Activated CD8-positive, alpha-beta T cell treated with anti-CD3 and anti-CD28 coated beads for 36 hours (primary cell): ENCODE data around the gene APLP1. TPM values are rescaled to one million over a fixed set of nuclear protein-coding genes. Genes with fewer than 3 reads are reported as not detected.

Experiments used
- ATAC-seq: fragments of 200-7000 bp; cut with Tn5 transposase; one replicate; pipeline ENCODE4 v1.10.0; 2021; ENCODE audit warnings: mild to moderate bottlenecking, moderate library complexity
- CTCF ChIA-PET: fragments of 350-600 bp; sonication (Branson Sonifier 250); formaldehyde crosslinking; loops from one replicate; lab custom pipeline; 2021; ENCODE audit warnings: antibody characterized with exemption; lab: Charles Lee
- POLR2A ChIA-PET: fragments of 350-600 bp; sonication (Branson Sonifier 250); formaldehyde crosslinking; loops from one replicate; lab custom pipeline; 2021; ENCODE audit warnings: antibody characterized with exemption; lab: Charles Lee
- DNase-seq: peaks from one replicate; pipeline ENCODE4 v3.0.0-alpha.2; 2020
- H3K27ac Mint-ChIP-seq: one replicate; pipeline ENCODE4 v1.8.0; 2021; ENCODE audit warnings: mild to moderate bottlenecking, mixed read lengths
- H3K27me3 Mint-ChIP-seq: one replicate; pipeline ENCODE4 v1.8.0; 2021; ENCODE audit warnings: mixed read lengths
- H3K36me3 Mint-ChIP-seq: one replicate; pipeline ENCODE4 v1.8.0; 2021; ENCODE audit warnings: low read depth, mixed read lengths
- H3K4me1 Mint-ChIP-seq: one replicate; pipeline ENCODE4 v1.8.0; 2021; ENCODE audit warnings: low read depth, mixed read lengths
- H3K4me3 Mint-ChIP-seq: one replicate; pipeline ENCODE4 v1.8.0; 2021; ENCODE audit warnings: mild to moderate bottlenecking, moderate library complexity, mixed read lengths
- H3K9me3 Mint-ChIP-seq: one replicate; pipeline ENCODE4 v1.8.0; 2021; ENCODE audit warnings: mixed read lengths
- CTCF ChIP-seq: fragments of 200-600 bp; IDR thresholded peaks from one replicate; pipeline ENCODE4 v1.8.0; 2022; ENCODE audit warnings: antibody characterized with exemption, mild to moderate bottlenecking
- intact Hi-C: fragments of 100-400 bp; cut with micrococcal nuclease; formaldehyde crosslinking; loops from one replicate; pipeline ENCODE4 v1.10.0; 2022
- total RNA-seq, 2 experiments: library from RNA; stranded (reverse); gene quantifications; one replicate each; pipeline ENCODE4 v1.2.3, GENCODE V29; 2021

Gene APLP1
- total RNA-seq, 2 experiments from 2014 or later = 2.0 to 2.1 TPM

- TF ChIP-seq CTCF = no peak
- intact Hi-C loops = no loop called here
Measured at GRCh38 chr19:35921012-35921411, 52.6 kb downstream of the APLP1 start.

GRCh38 chr19:35925501-35925900 is 57.1 kb downstream of the APLP1 start:
- Mint-ChIP-seq H3K9me3 (peaks cover 12% of the 10 kb centered on the region), H3K36me3 (no peaks in the 10 kb centered on the region), H3K4me3 (no peak overlapping the region), H3K4me1 (peaks cover 10% of the 10 kb centered on the region), H3K27me3 (no peaks in the 10 kb centered on the region), H3K27ac (no peak overlapping the region)
- intact Hi-C loops = no loop called here
- no peak for TF ChIP-seq CTCF
- no peak for DNase-seq
- POLR2A ChIA-PET = interaction anchor here (0.8 to 2.4 kb wide), 4 partner anchors 14 to 42 kb away, joined by 3 to 6 read pairs (median 3); no protein-coding TSS in a partner anchor
- no peak for ATAC-seq
- CTCF ChIA-PET = interaction anchor here (1.1 to 2.5 kb wide), 3 partner anchors 12 to 44 kb away, joined by 3 to 5 read pairs (median 4); partner anchors contain the start of gene TYROBP

More at GRCh38 chr19:35921012-35921411, 52.6 kb downstream of the APLP1 start:
- no peak for DNase-seq
- ChIA-PET CTCF (interaction anchor here (0.7 to 1.1 kb wide), 2 partner anchors 12 to 17 kb away, joined by 3 to 4 read pairs; no protein-coding TSS in a partner anchor), POLR2A (no interaction called here)
- no peaks in the 10 kb centered on the region for H3K36me3 Mint-ChIP-seq
- no peak overlapping the region for H3K4me3 Mint-ChIP-seq
- H3K9me3 Mint-ChIP-seq = peaks cover 9% of the 10 kb centered on the region
- no peaks in the 10 kb centered on the region for H3K4me1 Mint-ChIP-seq
- no peak overlapping the region for H3K27ac Mint-ChIP-seq
- H3K27me3 Mint-ChIP-seq = no peaks in the 10 kb centered on the region
- no peak for ATAC-seq

DNA sequence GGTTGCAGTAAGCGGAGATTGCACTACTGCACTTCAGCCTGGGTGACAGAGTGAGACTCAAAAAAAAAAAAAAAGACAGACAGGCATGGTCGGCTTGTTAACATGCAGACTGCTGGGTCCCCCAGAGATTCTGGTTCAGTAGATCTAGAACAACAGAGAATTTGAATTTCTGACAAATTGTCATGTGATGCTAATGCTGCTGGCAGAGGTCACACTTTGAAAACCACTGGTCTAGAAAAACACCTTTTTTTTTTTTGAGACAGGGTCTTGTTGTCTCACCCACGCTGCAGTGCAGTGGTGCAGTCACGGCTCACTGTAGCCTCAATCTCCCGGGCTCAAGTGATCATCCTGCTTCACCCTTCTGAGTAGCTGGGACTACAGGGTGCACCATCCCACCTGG is 60.1 kb downstream of the APLP1 start:
- peaks cover 12% of the 10 kb centered on the region for H3K9me3 Mint-ChIP-seq
- no peaks in the 10 kb centered on the region for H3K36me3 Mint-ChIP-seq
- intact Hi-C loops = no loop called here
- DNase-seq (no peak), ATAC-seq (no peak)
- no peaks in the 10 kb centered on the region for H3K27me3 Mint-ChIP-seq
- CTCF ChIA-PET = interaction anchor here (0.6 to 2.0 kb wide), 2 partner anchors 25 to 1722 kb away, joined by 3 to 5 read pairs; no protein-coding TSS in a partner anchor
- no peak overlapping the region for H3K27ac Mint-ChIP-seq
- POLR2A ChIA-PET = no interaction called here
- H3K4me1 Mint-ChIP-seq = peaks cover 20% of the 10 kb centered on the region
- TF ChIP-seq CTCF = no peak
- no peak overlapping the region for H3K4me3 Mint-ChIP-seq

Other genes with a start within 250 kb of the APLP1 start
- 10 to 100 TPM; 82.9 to 95.2 TPM for gene RBM42, start 239.5 kb upstream of the APLP1 start, total RNA-seq
- 1 to 10 TPM; 1.2 to 1.4 TPM for gene ETV2, start 226.8 kb upstream of the APLP1 start, total RNA-seq
- gene COX6B1, start 220.3 kb upstream of the APLP1 start, total RNA-seq = 100 to 1,000 TPM; 432 to 437 TPM
- gene UPK1A, start 202.1 kb upstream of the APLP1 start, total RNA-seq = 1 to 10 TPM; 1.8 to 2.2 TPM
- gene ZBTB32, start 164.0 kb upstream of the APLP1 start, total RNA-seq = 100 to 1,000 TPM; 410 to 420 TPM
- 10 to 100 TPM; 62.9 to 63.6 TPM for gene KMT2B, start 150.6 kb upstream of the APLP1 start, total RNA-seq
- gene IGFLR1, start 126.1 kb upstream of the APLP1 start, total RNA-seq = 100 to 1,000 TPM; 140 to 143 TPM
- gene U2AF1L4, start 123.2 kb upstream of the APLP1 start, total RNA-seq = 10 to 100 TPM; 41.7 to 42.5 TPM
- gene PSENEN, start 122.9 kb upstream of the APLP1 start, total RNA-seq = 10 to 100 TPM; 37.2 to 41.3 TPM
- gene LIN37, start 120.0 kb upstream of the APLP1 start, total RNA-seq = 1 to 10 TPM; 4.5 to 7.8 TPM
- under 1 TPM; 0.85 to 0.95 TPM for gene HSPB6, start 111.5 kb upstream of the APLP1 start, total RNA-seq
- gene PROSER3, start 110.4 kb upstream of the APLP1 start, total RNA-seq = 10 to 100 TPM; 40.7 to 41.1 TPM
- gene ARHGAP33, start 93.0 kb upstream of the APLP1 start, total RNA-seq = 10 to 100 TPM; 27.1 to 29.8 TPM
- gene PRODH2, start 55.7 kb upstream of the APLP1 start, total RNA-seq = not detected
- gene NPHS1, start 16.1 kb upstream of the APLP1 start, total RNA-seq = not detected
- 1 to 10 TPM; 1.4 TPM for gene KIRREL2, start 11.7 kb upstream of the APLP1 start, total RNA-seq
- gene NFKBID, start 32.0 kb downstream of the APLP1 start, total RNA-seq = 10 to 100 TPM; 80.8 to 81.2 TPM
- gene HCST, start 34.0 kb downstream of the APLP1 start, total RNA-seq = 10 to 100 TPM; 57.1 to 72.0 TPM
- gene TYROBP, start 39.7 kb downstream of the APLP1 start, total RNA-seq = 1 to 10 TPM in 1 of 2 experiments, under 1 TPM in 1; 0.81 to 1.5 TPM
- 1 to 10 TPM; 4.8 to 6.6 TPM for gene LRFN3, start 67.8 kb downstream of the APLP1 start, total RNA-seq
- 10 to 100 TPM; 22.8 to 24.7 TPM for gene SDHAF1, start 126.6 kb downstream of the APLP1 start, total RNA-seq
- gene SYNE4, start 140.2 kb downstream of the APLP1 start, total RNA-seq = 1 to 10 TPM; 2.4 to 3.3 TPM
- gene ALKBH6, start 145.6 kb downstream of the APLP1 start, total RNA-seq = 10 to 100 TPM; 36.5 to 37.5 TPM
- gene CLIP3, start 164.3 kb downstream of the APLP1 start, total RNA-seq = 1 to 10 TPM in 1 of 2 experiments, under 1 TPM in 1; 0.74 to 1.2 TPM
- gene THAP8, start 185.7 kb downstream of the APLP1 start, total RNA-seq = 1 to 10 TPM; 3.4 to 3.7 TPM
- 10 to 100 TPM; 19.8 to 22.6 TPM for gene WDR62, start 186.3 kb downstream of the APLP1 start, total RNA-seq
- gene OVOL3, start 242.6 kb downstream of the APLP1 start, total RNA-seq = not detected
- 10 to 100 TPM; 68.4 to 76.5 TPM for gene POLR2I, start 246.3 kb downstream of the APLP1 start, total RNA-seq
- gene TBCB, start 246.9 kb downstream of the APLP1 start, total RNA-seq = 10 to 100 TPM; 74.9 to 81.7 TPM